Neural cell (in vitro differentiated cells): Measurements from ENCODE around the gene COQ9.
"Not testable (repeated sequence)": the region's sequence is repeated elsewhere in the genome, so short reads cannot be mapped to it uniquely, and the experiment has no call there.

Experiments
- MXI1 ChIP-seq: fragments of 450-650 bp; conservative IDR thresholded peaks from 2 replicates; pipeline ENCODE4 v1.6.1; 2014; ENCODE audit warnings: antibody characterized with exemption, mild to moderate bottlenecking; ENCODE audit not compliant: poor library complexity, severe bottlenecking
- POLR2AphosphoS5 ChIP-seq: IDR thresholded peaks from 2 replicates; pipeline ENCODE4 v1.6.1; 2012
- SMC3 ChIP-seq: fragments of 450-650 bp; conservative IDR thresholded peaks from 2 replicates; pipeline ENCODE4 v1.6.1; 2014; ENCODE audit warnings: antibody characterized with exemption, mild to moderate bottlenecking, moderate library complexity; ENCODE audit not compliant: poor library complexity
- TF ChIP-seq, protein P1 (sequence below): fragments of 450-650 bp; IDR thresholded peaks from 2 replicates; pipeline ENCODE4 v1.5.1; 2014; ENCODE audit warnings: antibody characterized with exemption, mild to moderate bottlenecking, moderate library complexity; ENCODE audit not compliant: poor library complexity, severe bottlenecking

DNA sequence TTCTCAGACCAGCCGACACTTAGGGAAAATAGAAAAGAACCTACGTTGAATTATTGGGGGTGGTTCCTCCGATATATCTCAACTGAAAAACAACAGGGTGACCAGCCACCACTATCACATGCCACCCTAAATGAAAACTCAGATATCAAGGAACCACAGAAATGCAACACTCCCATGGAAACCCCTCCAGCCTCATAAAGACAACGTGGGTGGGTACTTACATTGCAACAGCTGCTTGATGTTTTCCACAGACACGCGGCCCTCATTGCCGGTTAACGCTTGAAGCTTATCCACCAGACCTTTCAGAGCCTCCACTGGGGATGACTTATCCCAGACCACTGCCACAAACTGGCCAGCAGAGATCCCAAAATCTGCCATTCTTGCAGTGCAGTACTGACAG, 6.7 kb upstream of the COQ9 start:
- TF ChIP-seq, protein P1, sequence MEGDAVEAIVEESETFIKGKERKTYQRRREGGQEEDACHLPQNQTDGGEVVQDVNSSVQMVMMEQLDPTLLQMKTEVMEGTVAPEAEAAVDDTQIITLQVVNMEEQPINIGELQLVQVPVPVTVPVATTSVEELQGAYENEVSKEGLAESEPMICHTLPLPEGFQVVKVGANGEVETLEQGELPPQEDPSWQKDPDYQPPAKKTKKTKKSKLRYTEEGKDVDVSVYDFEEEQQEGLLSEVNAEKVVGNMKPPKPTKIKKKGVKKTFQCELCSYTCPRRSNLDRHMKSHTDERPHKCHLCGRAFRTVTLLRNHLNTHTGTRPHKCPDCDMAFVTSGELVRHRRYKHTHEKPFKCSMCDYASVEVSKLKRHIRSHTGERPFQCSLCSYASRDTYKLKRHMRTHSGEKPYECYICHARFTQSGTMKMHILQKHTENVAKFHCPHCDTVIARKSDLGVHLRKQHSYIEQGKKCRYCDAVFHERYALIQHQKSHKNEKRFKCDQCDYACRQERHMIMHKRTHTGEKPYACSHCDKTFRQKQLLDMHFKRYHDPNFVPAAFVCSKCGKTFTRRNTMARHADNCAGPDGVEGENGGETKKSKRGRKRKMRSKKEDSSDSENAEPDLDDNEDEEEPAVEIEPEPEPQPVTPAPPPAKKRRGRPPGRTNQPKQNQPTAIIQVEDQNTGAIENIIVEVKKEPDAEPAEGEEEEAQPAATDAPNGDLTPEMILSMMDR: not testable (repeated sequence)
- not testable (repeated sequence) for TF ChIP-seq SMC3, POLR2AphosphoS5, MXI1
